Sigmoid colon (tissue), 4 donors: ENCODE measurements around the gene VRK1.

Experiments used
- EP300 ChIP-seq, 4 donors: sonication (generic); formaldehyde crosslinking; IDR thresholded peaks; one replicate each; pipeline ENCODE4 v1.6.1; 2017; ENCODE audit warnings: antibody characterized with exemption in 4 of 4
- POLR2A ChIP-seq, 2 donors: fragments of 450-650 bp; IDR thresholded peaks; one replicate each; pipeline ENCODE4 v1.6.1; 2016; ENCODE audit warnings: antibody characterized with exemption in 2 of 2, mild to moderate bottlenecking in 2 of 2, moderate library complexity in 2 of 2
- POLR2AphosphoS5 ChIP-seq, 4 donors: sonication (generic); formaldehyde crosslinking; IDR thresholded peaks; one replicate each; pipeline ENCODE4 v1.6.1; 2017; ENCODE audit warnings: antibody characterized with exemption in 4 of 4
- TF ChIP-seq, protein P1 (sequence below), 4 experiments: fragments of 450-650 bp in 3 of 4; fragments of 200-600 bp in 1 of 4; IDR thresholded peaks; one replicate each; pipeline ENCODE4 v1.5.1; 2016 to 2019; ENCODE audit warnings: antibody characterized with exemption in 4 of 4, mild to moderate bottlenecking in 3 of 4, moderate library complexity in 2 of 4

DNA sequence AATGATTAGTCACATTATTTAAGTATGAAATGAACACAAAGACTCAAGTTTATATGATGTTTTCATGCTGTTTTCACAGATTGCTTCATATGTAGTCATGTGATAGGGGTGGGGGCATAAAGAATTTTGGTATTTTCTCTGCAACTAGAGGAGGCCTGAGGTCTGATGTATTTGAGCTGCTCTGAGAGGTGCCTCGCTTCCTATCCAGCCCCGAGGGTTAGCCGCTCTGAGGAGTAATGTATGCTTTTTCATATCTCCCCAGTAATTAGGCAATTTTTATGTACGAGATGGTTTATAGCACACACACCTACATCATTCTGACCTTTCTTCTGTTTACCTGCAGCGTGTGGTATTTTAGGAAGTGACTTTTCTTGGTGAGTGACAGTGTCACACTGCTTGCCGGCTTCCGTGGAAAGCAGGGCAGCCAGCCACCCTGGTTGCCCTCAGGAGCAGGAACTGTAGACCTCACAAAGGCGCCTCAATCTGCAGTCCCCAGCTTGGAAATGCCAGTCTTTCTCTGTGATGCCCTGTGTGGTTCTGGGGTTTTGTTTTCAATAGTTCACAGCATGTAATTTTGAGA is 106.4 kb downstream of the VRK1 start:
- TF ChIP-seq POLR2A (IDR thresholded peaks at IDR 0.05) (no peak), POLR2AphosphoS5 (IDR thresholded peaks at IDR 0.05) (no peak), EP300 (IDR thresholded peaks at IDR 0.05) (no peak)
- TF ChIP-seq, protein P1, sequence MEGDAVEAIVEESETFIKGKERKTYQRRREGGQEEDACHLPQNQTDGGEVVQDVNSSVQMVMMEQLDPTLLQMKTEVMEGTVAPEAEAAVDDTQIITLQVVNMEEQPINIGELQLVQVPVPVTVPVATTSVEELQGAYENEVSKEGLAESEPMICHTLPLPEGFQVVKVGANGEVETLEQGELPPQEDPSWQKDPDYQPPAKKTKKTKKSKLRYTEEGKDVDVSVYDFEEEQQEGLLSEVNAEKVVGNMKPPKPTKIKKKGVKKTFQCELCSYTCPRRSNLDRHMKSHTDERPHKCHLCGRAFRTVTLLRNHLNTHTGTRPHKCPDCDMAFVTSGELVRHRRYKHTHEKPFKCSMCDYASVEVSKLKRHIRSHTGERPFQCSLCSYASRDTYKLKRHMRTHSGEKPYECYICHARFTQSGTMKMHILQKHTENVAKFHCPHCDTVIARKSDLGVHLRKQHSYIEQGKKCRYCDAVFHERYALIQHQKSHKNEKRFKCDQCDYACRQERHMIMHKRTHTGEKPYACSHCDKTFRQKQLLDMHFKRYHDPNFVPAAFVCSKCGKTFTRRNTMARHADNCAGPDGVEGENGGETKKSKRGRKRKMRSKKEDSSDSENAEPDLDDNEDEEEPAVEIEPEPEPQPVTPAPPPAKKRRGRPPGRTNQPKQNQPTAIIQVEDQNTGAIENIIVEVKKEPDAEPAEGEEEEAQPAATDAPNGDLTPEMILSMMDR (IDR thresholded peaks at IDR 0.05): no peak
